PC-3 (cell line): Measurements from ENCODE around the gene DHX16. TPM values are rescaled to one million over a fixed set of nuclear protein-coding genes. Genes with fewer than 3 reads are reported as not detected.

Experiments used
- ATAC-seq: fragments of 200-7000 bp; cut with Tn5 transposase; 2 replicates; pipeline ENCODE4 v1.9.1; 2020; ENCODE audit warnings: mild to moderate bottlenecking, moderate library complexity
- BruUV-seq: library from RNA; stranded (reverse); fragments of 400-500 nt; replicated peaks from 2 replicates; lab custom pipeline; 2021; lab: Mats Ljungman, UMichigan
- CTCF ChIA-PET: fragments of 300-600 bp; sonication (Branson Sonifier 250); formaldehyde crosslinking; loops from one replicate; lab custom pipeline; 2022; ENCODE audit warnings: antibody characterized with exemption; lab: Charles Lee
- POLR2A ChIA-PET: fragments of 300-600 bp; sonication (Branson Sonifier 250); formaldehyde crosslinking; loops from one replicate; lab custom pipeline; 2022; ENCODE audit warnings: antibody characterized with exemption; ENCODE audit not compliant: unreplicated experiment; lab: Charles Lee
- DNase-seq: peaks from one replicate; pipeline ENCODE4 v3.0.0-alpha.2; 2015
- H2AFZ ChIP-seq: fragments of 300-600 bp; sonication (generic); 2 replicates; pipeline ENCODE4 v1.6.0; 2016; ENCODE audit warnings: antibody characterized with exemption, low read length
- H3F3A ChIP-seq: fragments of 300-600 bp; sonication (generic); one replicate; pipeline ENCODE4 v1.6.0; 2017; ENCODE audit warnings: antibody characterized with exemption, low read length, control low read depth, mild to moderate bottlenecking; ENCODE audit not compliant: unreplicated experiment
- H3K27ac ChIP-seq: fragments of 300-600 bp; sonication (generic); 2 replicates; pipeline ENCODE4 v1.5.1; 2016; ENCODE audit warnings: mild to moderate bottlenecking, low read length
- H3K27me3 ChIP-seq: fragments of 300-600 bp; sonication (generic); 2 replicates; pipeline ENCODE4 v1.6.1; 2016; ENCODE audit warnings: low read length, mixed read lengths
- H3K36me3 ChIP-seq: fragments of 300-600 bp; sonication (generic); 2 replicates; pipeline ENCODE4 v1.6.1; 2016; ENCODE audit warnings: low read depth, mixed run types, low read length, mixed read lengths
- H3K4me1 ChIP-seq: fragments of 300-600 bp; sonication (generic); 2 replicates; pipeline ENCODE4 v1.5.1; 2016; ENCODE audit warnings: low read length; ENCODE audit not compliant: insufficient read depth
- H3K4me2 ChIP-seq: fragments of 300-600 bp; sonication (generic); 2 replicates; pipeline ENCODE4 v1.6.0; 2016; ENCODE audit warnings: low read length
- H3K4me3 ChIP-seq: fragments of 300-600 bp; sonication (generic); 2 replicates; pipeline ENCODE4 v1.5.1; 2016; ENCODE audit warnings: mild to moderate bottlenecking, low read length, mixed read lengths
- H3K79me2 ChIP-seq: fragments of 300-600 bp; sonication (generic); 2 replicates; pipeline ENCODE4 v1.6.1; 2017; ENCODE audit warnings: low read length, mixed read lengths
- H3K9ac ChIP-seq: fragments of 300-600 bp; sonication (generic); 2 replicates; pipeline ENCODE4 v1.6.0; 2016; ENCODE audit warnings: mild to moderate bottlenecking, low read length
- H3K9me2 ChIP-seq: fragments of 300-600 bp; sonication (generic); replicated peaks from 2 replicates; pipeline ENCODE4 v1.6.1; 2016; ENCODE audit warnings: mixed run types, low read length, mixed read lengths
- H3K9me3 ChIP-seq: fragments of 300-600 bp; sonication (generic); 2 replicates; pipeline ENCODE4 v1.6.1; 2016; ENCODE audit warnings: low read length, mixed read lengths
- H4K20me1 ChIP-seq: fragments of 300-600 bp; sonication (generic); 2 replicates; pipeline ENCODE4 v1.6.1; 2016; ENCODE audit warnings: low read length, mixed read lengths
- CTCF ChIP-seq: fragments of 300-600 bp; sonication (generic); conservative IDR thresholded peaks from 2 replicates; pipeline ENCODE4 v1.5.1; 2017; ENCODE audit warnings: antibody characterized with exemption, low read depth, mild to moderate bottlenecking, low read length
- EZH2 ChIP-seq: fragments of 300-600 bp; sonication (generic); IDR thresholded peaks from one replicate; pipeline ENCODE4 v1.6.1; 2017; ENCODE audit warnings: antibody characterized with exemption, mild to moderate bottlenecking, low read length; ENCODE audit not compliant: unreplicated experiment
- EZH2phosphoT487 ChIP-seq: fragments of 300-600 bp; sonication (generic); IDR thresholded peaks from 2 replicates; pipeline ENCODE4 v1.6.1; 2018; ENCODE audit warnings: mild to moderate bottlenecking, antibody characterized with exemption, low read length, borderline replicate concordance
- intact Hi-C: fragments of 100-400 bp; cut with micrococcal nuclease; formaldehyde crosslinking; loops from 2 replicates; pipeline ENCODE4 v1.9.0; 2023
- total RNA-seq: library from RNA; depleted of rRNA; stranded (reverse); fragments of >200 nt; gene quantifications from 2 replicates; pipeline ENCODE4 v1.2.3, GENCODE V29; 2014

The DHX16 gene
- total RNA-seq, 1 experiment from 2014 or later = 50.0 TPM

- ChIA-PET POLR2A (interaction anchor here (0.6 to 1.0 kb wide), 3 partner anchors 26 to 53 kb away, joined by 5 to 16 read pairs (median 6); partner anchors contain the start of genes FLOT1 and MDC1), CTCF (interaction anchor here (1.0 kb wide), 1 partner anchor 27 kb away, joined by 3 read pairs; the partner anchor contains the start of gene MDC1)
- Histone ChIP-seq H3K36me3 (no peaks in the 10 kb centered on the region), H3K4me1 (peaks cover 47% of the 10 kb centered on the region), H3K4me3 (peak within 1 kb of the TSS; percentile 81), H3K4me2 (peak within 1 kb of the TSS; percentile 90), H3F3A (no peaks in the 10 kb centered on the region), H3K27ac (peak within 1 kb of the TSS; percentile 47), H3K27me3 (no peaks in the 10 kb centered on the region), H2AFZ (peak within 1 kb of the TSS; percentile 91), H4K20me1 (no peaks in the 10 kb centered on the region), H3K79me2 (peaks cover 41% of the 10 kb centered on the region), H3K9me3 (no peaks in the 10 kb centered on the region), H3K9ac (peak within 1 kb of the TSS; percentile 74), H3K9me2 (no peaks in the 10 kb centered on the region)
- intact Hi-C loops = no loop called here
- TF ChIP-seq CTCF (no peak), EZH2 (no peak), EZH2phosphoT487 (no peak)
- peak; percentile 39 for ATAC-seq
- peak; percentile 88 for DNase-seq
- no TSS peak for BruUV-seq
Observed at GRCh38 chr6:30690403-30691207, 17.8 kb upstream of the DHX16 start, which contains the start of gene NRM. TSS of gene NRM (minus strand) at chr6:30690984. CDS start at chr6:30690974, 10 bp downstream.

- H3K27me3 ChIP-seq = no peaks in the 10 kb centered on the region
- BruUV-seq = no TSS peak
- H3K79me2 ChIP-seq = peaks cover 47% of the 10 kb centered on the region
- intact Hi-C loops = loop anchor here (5.0 kb wide), 1 partner anchor 132 kb away; no protein-coding TSS in a partner anchor
- H3K4me1 ChIP-seq = peaks cover 48% of the 10 kb centered on the region
- no peaks in the 10 kb centered on the region for H3K36me3 ChIP-seq
- DNase-seq = no peak
- H3K9me2 ChIP-seq = no peaks in the 10 kb centered on the region
- peak overlapping the region; percentile 47 for H3K27ac ChIP-seq
- POLR2A ChIA-PET = interaction anchor here (0.6 to 0.7 kb wide), 2 partner anchors 52 to 53 kb away, joined by 5 to 16 read pairs; partner anchors contain the start of gene FLOT1
- CTCF ChIA-PET = no interaction called here
- ATAC-seq = no peak
- peak overlapping the region; percentile 81 for H3K4me3 ChIP-seq
- H4K20me1 ChIP-seq = no peaks in the 10 kb centered on the region
- no peak for TF ChIP-seq EZH2
- no peak for TF ChIP-seq EZH2phosphoT487
- TF ChIP-seq CTCF = no peak
- H3K9me3 ChIP-seq = no peaks in the 10 kb centered on the region
- H2AFZ ChIP-seq = no peak overlapping the region
- H3F3A ChIP-seq = no peaks in the 10 kb centered on the region
- peak overlapping the region; percentile 74 for H3K9ac ChIP-seq
- H3K4me2 ChIP-seq = peak overlapping the region; percentile 90
Observed at GRCh38 chr6:30689985-30690384, 17.2 kb upstream of the DHX16 start.
